ENCODE results near the gene HES1. TPM values are rescaled to one million over a fixed set of nuclear protein-coding genes. Genes with fewer than 3 reads are reported as not detected.

HES1 gene
- total and polyA plus RNA-seq, 2 experiments from 2014 or later: 42.7 to 60.8 TPM

DNA sequence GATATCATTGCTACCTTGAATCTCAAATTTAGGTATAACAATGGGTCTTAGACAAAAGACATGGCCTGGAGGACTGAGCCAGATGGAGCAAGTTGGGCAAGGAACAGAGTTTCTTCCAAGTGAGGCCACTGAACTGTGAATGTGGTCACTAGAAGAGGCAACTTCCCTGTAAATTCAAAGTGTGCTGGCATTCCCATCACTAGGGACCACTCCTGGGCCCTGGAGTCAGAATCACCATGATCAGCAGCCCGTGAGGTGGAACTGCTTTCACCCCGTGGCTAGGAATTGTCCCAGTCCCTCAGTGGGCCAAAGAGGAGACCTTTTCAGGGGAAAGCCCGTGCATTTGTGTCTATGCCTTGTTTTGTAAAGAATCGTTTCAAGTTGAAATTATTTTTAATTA lies 47.3 kb downstream of the HES1 start:
- H3K9me3 Mint-ChIP-seq: no peaks in the 10 kb centered on the region
- H3K4me1 Mint-ChIP-seq: peaks cover 15% of the 10 kb centered on the region
- Histone ChIP-seq H3K4me1 (ENCODE audit: insufficient read depth) (peaks cover 8% of the 10 kb centered on the region; the same call in 1 of the 2 replicates), H3K36me3 (ENCODE audit: insufficient read depth) (no peaks in the 10 kb centered on the region), H3K79me2 (replicated peaks; ENCODE audit: insufficient read depth) (no peaks in the 10 kb centered on the region), H4K20me1 (replicated peaks; ENCODE audit: insufficient read depth) (no peaks in the 10 kb centered on the region), H2AFZ (no peak overlapping the region), H3K4me2 (no peak overlapping the region), H3K4me3 (no peak overlapping the region), H3K9me2 (ENCODE audit: insufficient read depth) (0 out of 2 replicates have a peak, but pooled peaks cover 2% of the 10 kb centered on the region), H3K27ac (ENCODE audit: low read depth) (no peak overlapping the region), H3K27me3 (ENCODE audit: insufficient read depth) (no peaks in the 10 kb centered on the region), H3F3A (replicated peaks; ENCODE audit: low read depth) (no peaks in the 10 kb centered on the region)
- no peaks in the 10 kb centered on the region for H3K36me3 Mint-ChIP-seq (ENCODE audit: low read depth)
- DNase-seq (ENCODE audit: low spot score) (no peak), ATAC-seq (no peak)
- TF ChIP-seq STAT1 (IDR thresholded peaks at IDR 0.05; ENCODE audit: unreplicated experiment) (no peak), EZH2 (IDR thresholded peaks at IDR 0.05; ENCODE audit: low read depth, unreplicated experiment) (no peak), POLR2AphosphoS5 (IDR thresholded peaks at IDR 0.05; ENCODE audit: low read depth) (no peak), EZH2phosphoT487 (IDR thresholded peaks at IDR 0.05; ENCODE audit: unreplicated experiment) (no peak), CREB1 (CRISPR knock-in tag; IDR thresholded peaks at IDR 0.05; ENCODE audit: low read depth) (no peak), ZNF114 (CRISPR knock-in tag; IDR thresholded peaks at IDR 0.05) (no peak), ZNF331 (CRISPR knock-in tag; IDR thresholded peaks at IDR 0.05; ENCODE audit: low read depth) (no peak), JUNB (IDR thresholded peaks at IDR 0.05; ENCODE audit: unreplicated experiment) (no peak), NANOG (IDR thresholded peaks at IDR 0.05; ENCODE audit: borderline replicate concordance) (no peak)
- TF ChIP-seq, protein P1, sequence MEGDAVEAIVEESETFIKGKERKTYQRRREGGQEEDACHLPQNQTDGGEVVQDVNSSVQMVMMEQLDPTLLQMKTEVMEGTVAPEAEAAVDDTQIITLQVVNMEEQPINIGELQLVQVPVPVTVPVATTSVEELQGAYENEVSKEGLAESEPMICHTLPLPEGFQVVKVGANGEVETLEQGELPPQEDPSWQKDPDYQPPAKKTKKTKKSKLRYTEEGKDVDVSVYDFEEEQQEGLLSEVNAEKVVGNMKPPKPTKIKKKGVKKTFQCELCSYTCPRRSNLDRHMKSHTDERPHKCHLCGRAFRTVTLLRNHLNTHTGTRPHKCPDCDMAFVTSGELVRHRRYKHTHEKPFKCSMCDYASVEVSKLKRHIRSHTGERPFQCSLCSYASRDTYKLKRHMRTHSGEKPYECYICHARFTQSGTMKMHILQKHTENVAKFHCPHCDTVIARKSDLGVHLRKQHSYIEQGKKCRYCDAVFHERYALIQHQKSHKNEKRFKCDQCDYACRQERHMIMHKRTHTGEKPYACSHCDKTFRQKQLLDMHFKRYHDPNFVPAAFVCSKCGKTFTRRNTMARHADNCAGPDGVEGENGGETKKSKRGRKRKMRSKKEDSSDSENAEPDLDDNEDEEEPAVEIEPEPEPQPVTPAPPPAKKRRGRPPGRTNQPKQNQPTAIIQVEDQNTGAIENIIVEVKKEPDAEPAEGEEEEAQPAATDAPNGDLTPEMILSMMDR (conservative IDR thresholded peaks at IDR 0.05; ENCODE audit: low read depth in 2 of 2): no peak
- TF ChIP-seq, protein P2, sequence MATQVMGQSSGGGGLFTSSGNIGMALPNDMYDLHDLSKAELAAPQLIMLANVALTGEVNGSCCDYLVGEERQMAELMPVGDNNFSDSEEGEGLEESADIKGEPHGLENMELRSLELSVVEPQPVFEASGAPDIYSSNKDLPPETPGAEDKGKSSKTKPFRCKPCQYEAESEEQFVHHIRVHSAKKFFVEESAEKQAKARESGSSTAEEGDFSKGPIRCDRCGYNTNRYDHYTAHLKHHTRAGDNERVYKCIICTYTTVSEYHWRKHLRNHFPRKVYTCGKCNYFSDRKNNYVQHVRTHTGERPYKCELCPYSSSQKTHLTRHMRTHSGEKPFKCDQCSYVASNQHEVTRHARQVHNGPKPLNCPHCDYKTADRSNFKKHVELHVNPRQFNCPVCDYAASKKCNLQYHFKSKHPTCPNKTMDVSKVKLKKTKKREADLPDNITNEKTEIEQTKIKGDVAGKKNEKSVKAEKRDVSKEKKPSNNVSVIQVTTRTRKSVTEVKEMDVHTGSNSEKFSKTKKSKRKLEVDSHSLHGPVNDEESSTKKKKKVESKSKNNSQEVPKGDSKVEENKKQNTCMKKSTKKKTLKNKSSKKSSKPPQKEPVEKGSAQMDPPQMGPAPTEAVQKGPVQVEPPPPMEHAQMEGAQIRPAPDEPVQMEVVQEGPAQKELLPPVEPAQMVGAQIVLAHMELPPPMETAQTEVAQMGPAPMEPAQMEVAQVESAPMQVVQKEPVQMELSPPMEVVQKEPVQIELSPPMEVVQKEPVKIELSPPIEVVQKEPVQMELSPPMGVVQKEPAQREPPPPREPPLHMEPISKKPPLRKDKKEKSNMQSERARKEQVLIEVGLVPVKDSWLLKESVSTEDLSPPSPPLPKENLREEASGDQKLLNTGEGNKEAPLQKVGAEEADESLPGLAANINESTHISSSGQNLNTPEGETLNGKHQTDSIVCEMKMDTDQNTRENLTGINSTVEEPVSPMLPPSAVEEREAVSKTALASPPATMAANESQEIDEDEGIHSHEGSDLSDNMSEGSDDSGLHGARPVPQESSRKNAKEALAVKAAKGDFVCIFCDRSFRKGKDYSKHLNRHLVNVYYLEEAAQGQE (IDR thresholded peaks at IDR 0.05; ENCODE audit: unreplicated experiment): no peak
- TF ChIP-seq, protein P3, sequence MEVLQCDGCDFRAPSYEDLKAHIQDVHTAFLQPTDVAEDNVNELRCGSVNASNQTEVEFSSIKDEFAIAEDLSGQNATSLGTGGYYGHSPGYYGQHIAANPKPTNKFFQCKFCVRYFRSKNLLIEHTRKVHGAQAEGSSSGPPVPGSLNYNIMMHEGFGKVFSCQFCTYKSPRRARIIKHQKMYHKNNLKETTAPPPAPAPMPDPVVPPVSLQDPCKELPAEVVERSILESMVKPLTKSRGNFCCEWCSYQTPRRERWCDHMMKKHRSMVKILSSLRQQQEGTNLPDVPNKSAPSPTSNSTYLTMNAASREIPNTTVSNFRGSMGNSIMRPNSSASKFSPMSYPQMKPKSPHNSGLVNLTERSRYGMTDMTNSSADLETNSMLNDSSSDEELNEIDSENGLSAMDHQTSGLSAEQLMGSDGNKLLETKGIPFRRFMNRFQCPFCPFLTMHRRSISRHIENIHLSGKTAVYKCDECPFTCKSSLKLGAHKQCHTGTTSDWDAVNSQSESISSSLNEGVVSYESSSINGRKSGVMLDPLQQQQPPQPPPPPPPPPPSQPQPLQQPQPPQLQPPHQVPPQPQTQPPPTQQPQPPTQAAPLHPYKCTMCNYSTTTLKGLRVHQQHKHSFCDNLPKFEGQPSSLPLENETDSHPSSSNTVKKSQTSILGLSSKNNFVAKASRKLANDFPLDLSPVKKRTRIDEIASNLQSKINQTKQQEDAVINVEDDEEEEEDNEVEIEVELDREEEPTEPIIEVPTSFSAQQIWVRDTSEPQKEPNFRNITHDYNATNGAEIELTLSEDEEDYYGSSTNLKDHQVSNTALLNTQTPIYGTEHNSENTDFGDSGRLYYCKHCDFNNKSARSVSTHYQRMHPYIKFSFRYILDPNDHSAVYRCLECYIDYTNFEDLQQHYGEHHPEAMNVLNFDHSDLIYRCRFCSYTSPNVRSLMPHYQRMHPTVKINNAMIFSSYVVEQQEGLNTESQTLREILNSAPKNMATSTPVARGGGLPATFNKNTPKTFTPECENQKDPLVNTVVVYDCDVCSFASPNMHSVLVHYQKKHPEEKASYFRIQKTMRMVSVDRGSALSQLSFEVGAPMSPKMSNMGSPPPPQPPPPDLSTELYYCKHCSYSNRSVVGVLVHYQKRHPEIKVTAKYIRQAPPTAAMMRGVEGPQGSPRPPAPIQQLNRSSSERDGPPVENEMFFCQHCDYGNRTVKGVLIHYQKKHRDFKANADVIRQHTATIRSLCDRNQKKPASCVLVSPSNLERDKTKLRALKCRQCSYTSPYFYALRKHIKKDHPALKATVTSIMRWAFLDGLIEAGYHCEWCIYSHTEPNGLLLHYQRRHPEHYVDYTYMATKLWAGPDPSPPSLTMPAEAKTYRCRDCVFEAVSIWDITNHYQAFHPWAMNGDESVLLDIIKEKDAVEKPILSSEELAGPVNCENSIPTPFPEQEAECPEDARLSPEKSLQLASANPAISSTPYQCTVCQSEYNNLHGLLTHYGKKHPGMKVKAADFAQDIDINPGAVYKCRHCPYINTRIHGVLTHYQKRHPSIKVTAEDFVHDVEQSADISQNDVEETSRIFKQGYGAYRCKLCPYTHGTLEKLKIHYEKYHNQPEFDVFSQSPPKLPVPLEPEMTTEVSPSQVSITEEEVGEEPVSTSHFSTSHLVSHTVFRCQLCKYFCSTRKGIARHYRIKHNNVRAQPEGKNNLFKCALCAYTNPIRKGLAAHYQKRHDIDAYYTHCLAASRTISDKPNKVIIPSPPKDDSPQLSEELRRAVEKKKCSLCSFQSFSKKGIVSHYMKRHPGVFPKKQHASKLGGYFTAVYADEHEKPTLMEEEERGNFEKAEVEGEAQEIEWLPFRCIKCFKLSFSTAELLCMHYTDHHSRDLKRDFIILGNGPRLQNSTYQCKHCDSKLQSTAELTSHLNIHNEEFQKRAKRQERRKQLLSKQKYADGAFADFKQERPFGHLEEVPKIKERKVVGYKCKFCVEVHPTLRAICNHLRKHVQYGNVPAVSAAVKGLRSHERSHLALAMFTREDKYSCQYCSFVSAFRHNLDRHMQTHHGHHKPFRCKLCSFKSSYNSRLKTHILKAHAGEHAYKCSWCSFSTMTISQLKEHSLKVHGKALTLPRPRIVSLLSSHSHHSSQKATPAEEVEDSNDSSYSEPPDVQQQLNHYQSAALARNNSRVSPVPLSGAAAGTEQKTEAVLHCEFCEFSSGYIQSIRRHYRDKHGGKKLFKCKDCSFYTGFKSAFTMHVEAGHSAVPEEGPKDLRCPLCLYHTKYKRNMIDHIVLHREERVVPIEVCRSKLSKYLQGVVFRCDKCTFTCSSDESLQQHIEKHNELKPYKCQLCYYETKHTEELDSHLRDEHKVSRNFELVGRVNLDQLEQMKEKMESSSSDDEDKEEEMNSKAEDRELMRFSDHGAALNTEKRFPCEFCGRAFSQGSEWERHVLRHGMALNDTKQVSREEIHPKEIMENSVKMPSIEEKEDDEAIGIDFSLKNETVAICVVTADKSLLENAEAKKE (CRISPR knock-in tag; IDR thresholded peaks at IDR 0.05): no peak
- TF ChIP-seq, protein P4, sequence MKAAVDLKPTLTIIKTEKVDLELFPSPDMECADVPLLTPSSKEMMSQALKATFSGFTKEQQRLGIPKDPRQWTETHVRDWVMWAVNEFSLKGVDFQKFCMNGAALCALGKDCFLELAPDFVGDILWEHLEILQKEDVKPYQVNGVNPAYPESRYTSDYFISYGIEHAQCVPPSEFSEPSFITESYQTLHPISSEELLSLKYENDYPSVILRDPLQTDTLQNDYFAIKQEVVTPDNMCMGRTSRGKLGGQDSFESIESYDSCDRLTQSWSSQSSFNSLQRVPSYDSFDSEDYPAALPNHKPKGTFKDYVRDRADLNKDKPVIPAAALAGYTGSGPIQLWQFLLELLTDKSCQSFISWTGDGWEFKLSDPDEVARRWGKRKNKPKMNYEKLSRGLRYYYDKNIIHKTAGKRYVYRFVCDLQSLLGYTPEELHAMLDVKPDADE (IDR thresholded peaks at IDR 0.05): no peak
- H3K27me3 Mint-ChIP-seq (ENCODE audit: insufficient read depth, low read depth, poor library complexity): peaks cover 1% of the 10 kb centered on the region
- H3K27ac Mint-ChIP-seq: no peak overlapping the region
- no peak overlapping the region for H3K4me3 Mint-ChIP-seq
